HG02852 (cell line): ENCODE measurements around the gene SPON2.
"Not testable (repeated sequence)": the region's sequence is repeated elsewhere in the genome, so short reads cannot be mapped to it uniquely, and the experiment has no call there.

Source experiments
- ATAC-seq: cut with Tn5 transposase; IDR thresholded peaks from one replicate; pipeline ENCODE4 v1.9.1; 2021; ENCODE audit warnings: mild to moderate bottlenecking, moderate library complexity; ENCODE audit not compliant: unreplicated experiment

Gene SPON2

DNA sequence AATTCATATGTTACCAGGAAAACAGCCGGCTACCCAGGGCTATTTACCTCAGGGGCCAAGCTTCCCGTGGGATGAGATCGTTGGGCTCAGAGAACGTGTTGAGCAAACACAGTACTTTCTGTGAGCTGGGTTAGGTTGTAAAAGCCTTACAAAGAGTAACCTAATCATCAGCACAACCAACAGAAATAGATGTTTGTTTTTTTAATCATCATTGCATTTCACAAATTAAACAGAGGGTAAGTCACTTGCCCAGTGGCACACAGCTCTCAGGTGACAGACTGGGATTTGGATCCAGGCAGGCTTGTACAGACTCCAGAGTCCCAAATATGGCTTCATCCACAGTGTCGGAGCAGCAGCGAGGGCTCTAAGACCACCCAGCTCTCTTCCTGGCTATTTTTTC is 20.1 kb downstream of the SPON2 start:
- no peak for ATAC-seq

- no peak for ATAC-seq
Measured at GRCh38 chr4:1151541-1151940, 20.8 kb downstream of the SPON2 start.

GRCh38 chr4:1150875-1151274 is 21.5 kb downstream of the SPON2 start:
- ATAC-seq = no peak

- no peak for ATAC-seq
Measured at GRCh38 chr4:1139860-1140259, 32.5 kb downstream of the SPON2 start.

DNA sequence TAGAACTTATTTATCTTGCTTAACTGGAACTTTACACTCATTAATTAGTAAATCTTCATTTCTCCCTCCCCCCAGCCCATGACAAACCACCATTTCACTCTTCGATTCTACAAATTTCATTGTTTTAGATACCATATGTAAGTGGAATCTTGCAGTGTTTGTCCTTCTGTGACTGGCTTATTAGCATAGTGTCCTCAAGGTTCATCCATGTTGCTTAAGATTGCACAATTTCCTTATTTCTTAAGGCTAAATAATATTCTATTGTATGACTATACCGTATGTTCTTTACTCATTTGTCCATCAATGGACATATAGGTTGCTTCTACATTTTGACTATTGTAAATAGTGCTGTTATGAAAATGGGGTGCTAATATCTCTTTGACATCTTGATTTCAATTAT is 34.5 kb downstream of the SPON2 start:
- ATAC-seq = no peak

GRCh38 chr4:1137063-1137776 is 35.2 kb downstream of the SPON2 start:
- no peak for ATAC-seq

DNA sequence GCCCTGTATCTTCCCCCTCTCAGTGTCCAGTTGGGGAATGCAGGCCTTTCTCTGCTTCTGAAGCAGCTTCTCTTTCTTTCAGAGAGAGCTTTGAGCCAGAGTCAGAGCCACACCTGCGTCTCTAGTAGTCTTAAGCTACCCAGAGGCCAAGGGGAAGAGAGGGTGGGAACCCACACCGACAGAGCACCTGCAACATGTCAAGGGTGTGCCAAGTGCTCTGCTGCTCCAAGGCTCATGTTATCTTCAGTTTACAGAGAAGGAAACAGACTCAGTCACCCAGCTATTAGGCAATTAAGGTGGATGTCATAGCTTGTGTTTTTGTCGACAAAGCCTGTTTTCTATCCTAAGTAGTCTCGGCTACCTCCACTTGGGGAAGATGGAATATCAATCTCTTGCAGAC is 36.3 kb downstream of the SPON2 start:
- ATAC-seq = no peak

DNA sequence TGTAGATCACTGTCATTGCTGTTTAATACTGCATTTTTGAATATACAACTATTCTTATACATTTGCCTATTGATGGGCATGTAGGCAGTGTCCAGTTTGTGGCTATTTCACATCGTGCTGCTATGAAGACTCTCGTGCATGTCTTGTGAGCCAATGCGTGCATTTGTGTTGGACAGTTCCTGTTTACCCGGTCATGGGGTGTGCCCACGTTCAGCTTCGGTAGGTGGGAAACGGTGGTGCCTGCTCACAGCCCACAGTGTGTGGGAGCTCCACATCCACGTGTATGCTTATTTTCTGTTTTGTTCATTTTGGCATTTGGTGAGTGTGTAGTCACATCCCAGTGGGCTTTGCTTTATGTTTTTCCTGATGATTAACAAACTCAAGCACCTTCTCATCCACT is 39.4 kb downstream of the SPON2 start:
- no peak for ATAC-seq

DNA sequence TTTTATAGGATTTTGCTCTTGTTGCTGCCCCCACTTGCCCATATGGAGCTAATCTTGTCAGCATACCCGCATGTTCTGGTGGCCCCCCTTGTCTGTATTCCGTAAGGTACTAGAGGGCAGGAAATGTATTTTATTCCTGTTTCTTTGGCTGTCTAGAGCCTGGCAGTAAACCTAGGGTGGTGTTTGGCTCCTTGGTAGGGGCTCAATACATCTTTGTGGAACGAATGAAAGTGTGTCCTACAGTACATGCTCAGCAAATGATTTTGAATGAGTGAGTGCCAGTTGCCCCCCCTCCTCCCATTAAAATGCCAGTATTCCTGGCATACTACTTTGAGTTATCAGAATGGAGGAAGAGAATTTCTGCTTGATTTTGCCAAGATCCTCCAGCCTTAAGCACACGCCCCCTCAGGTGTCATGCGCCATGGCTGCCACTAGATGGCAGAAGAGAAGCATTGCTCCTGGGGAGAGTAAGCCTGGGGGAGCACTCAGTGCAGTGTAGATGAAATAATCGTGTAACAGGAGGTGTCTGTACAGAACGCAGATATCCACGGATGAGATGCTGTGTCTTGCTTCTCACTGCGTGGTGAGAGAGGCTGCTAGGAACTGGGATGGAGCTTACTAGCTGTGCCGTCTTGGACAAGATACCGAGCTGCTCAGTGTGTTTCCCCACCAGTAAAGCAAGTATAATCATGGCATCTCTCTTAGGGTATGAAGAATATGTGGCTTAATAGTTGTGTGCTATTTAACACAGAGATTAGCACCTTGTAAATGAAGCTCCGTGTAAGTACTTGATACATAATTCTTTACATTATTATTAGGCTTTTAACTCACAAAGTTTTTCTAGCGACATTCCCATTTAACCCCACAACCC is 41.8 kb downstream of the SPON2 start:
- ATAC-seq = no peak

- ATAC-seq = no peak
Measured at GRCh38 chr4:1126506-1126905, 45.9 kb downstream of the SPON2 start.

DNA sequence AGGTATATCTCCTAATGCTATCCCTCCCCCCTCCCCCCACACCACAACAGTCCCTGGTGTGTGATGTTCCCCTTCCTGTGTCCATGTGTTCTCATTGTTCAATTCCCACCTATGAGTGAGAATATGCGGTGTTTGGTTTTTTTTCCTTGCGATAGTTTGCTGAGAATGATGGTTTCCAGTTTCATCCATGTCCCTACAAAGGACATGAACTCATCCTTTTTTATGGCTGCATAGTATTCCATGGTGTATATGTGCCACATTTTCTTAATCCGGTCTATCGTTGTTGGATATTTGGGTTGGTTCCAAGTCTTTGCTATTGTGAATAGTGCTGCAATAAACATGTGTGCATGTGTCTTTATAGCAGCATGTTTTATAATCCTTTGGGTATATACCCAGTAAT is 46.9 kb downstream of the SPON2 start:
- ATAC-seq = not testable (repeated sequence)

- no peak for ATAC-seq
Measured at GRCh38 chr4:1124818-1125217, 47.6 kb downstream of the SPON2 start.

- no peak for ATAC-seq
Measured at GRCh38 chr4:1122505-1122904, 49.9 kb downstream of the SPON2 start.
